Lower leg skin (tissue), 3 donors: ENCODE data around the gene RAB4B.

Source experiments
- CTCF ChIP-seq, 3 donors: fragments of 450-650 bp; IDR thresholded peaks; one replicate each; pipeline ENCODE4 v1.5.1; 2016; ENCODE audit warnings: antibody characterized with exemption in 3 of 3, mild to moderate bottlenecking in 3 of 3, moderate library complexity in 2 of 3
- POLR2A ChIP-seq, 2 donors: fragments of 450-650 bp; IDR thresholded peaks; one replicate each; pipeline ENCODE4 v1.6.1; 2016 to 2017; ENCODE audit warnings: antibody characterized with exemption in 2 of 2, mild to moderate bottlenecking in 1 of 2, moderate library complexity in 1 of 2

GRCh38 chr19:40805258-40805868 lies 27.3 kb downstream of the RAB4B start:
- TF ChIP-seq POLR2A (IDR thresholded peaks at IDR 0.05) (no peak), CTCF (IDR thresholded peaks at IDR 0.05) (no peak)
